ENCODE data around the gene FCN2. TPM values are rescaled to one million over a fixed set of nuclear protein-coding genes. Genes with fewer than 3 reads are reported as not detected.

Gene FCN2
- total and polyA plus RNA-seq, 9 of the 15 experiments (the other 6 are each of a cell fraction or from before 2014, with no cell fraction given) = not detected

DNA sequence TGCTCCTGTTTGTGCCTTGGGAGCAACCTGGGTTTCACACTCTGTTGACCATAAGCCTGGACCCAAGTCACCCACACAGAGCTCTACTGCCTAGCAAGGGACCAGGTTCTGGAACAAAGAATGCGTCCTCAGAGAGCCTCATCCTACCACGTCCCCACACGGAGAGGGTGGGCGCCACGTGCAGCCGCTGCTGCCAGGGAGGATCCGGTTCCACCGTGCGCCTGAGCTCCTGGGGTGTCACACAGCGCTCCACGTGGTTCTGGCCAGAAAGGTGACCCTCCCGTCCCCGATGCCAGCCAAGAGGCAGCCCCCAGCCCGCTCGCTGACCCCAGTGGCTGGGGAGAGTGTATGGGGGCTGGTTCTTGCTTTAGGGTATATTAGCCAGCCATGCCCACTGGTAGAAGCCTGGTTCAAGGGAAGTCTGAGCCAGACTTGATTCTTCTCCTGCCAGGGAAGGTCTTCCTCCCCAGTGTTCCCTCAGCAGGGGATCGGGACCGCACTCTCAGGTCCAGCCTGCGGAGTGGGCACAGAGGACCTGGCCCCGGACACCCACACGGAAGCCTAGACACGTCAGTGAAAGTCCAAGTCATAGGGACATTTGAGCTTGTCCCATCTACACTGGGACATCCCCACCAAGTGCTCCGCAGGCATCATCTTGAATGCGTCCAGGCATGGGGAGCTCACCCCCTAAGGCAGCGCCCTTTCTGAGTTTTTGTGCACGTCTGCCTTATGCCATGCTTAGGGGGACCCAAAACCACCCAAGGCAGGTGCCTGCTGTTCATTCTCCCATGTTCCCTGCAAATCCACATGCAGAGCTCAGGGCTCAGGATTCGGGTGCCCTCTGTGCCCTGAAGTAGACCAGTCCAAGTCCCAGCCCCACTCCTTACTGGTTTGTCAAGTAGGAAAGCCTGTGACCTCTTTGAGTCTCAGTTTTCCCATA is 34.7 kb downstream of the FCN2 start:
- no peaks in the 10 kb centered on the region for H3K79me2 ChIP-seq (ENCODE audit: control insufficient read depth, insufficient read depth, low read length)
- no peak for FAIRE-seq
- no peak for DNase-seq (ENCODE audit: extremely low read depth in 1 of 4, low spot score in 3 of 4)
- ChIA-PET CTCF (ENCODE audit: low intra/inter-chr PET ratio) (no interaction called here), POLR2A (no interaction called here)
- no peaks in the 10 kb centered on the region for H3K9me3 ChIP-seq (replicated peaks; ENCODE audit: control insufficient read depth, insufficient read depth, low read depth, low read length)
- TF ChIP-seq CBX8 (IDR thresholded peaks at IDR 0.05; ENCODE audit: borderline replicate concordance, extremely low read depth, low read depth, low read length, poor library complexity, severe bottlenecking) = no peak
- TF ChIP-seq ZNF324 (CRISPR knock-in tag; IDR thresholded peaks at IDR 0.05) = no peak
- TF ChIP-seq, protein P1, sequence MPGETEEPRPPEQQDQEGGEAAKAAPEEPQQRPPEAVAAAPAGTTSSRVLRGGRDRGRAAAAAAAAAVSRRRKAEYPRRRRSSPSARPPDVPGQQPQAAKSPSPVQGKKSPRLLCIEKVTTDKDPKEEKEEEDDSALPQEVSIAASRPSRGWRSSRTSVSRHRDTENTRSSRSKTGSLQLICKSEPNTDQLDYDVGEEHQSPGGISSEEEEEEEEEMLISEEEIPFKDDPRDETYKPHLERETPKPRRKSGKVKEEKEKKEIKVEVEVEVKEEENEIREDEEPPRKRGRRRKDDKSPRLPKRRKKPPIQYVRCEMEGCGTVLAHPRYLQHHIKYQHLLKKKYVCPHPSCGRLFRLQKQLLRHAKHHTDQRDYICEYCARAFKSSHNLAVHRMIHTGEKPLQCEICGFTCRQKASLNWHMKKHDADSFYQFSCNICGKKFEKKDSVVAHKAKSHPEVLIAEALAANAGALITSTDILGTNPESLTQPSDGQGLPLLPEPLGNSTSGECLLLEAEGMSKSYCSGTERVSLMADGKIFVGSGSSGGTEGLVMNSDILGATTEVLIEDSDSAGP (CRISPR knock-in tag; IDR thresholded peaks at IDR 0.05) = no peak
- no peak for TF ChIP-seq MXI1 (IDR thresholded peaks at IDR 0.05; ENCODE audit: low read depth, low read length)
- TF ChIP-seq ARID2 (IDR thresholded peaks at IDR 0.05) = no peak
- no peak for TF ChIP-seq ZNF561 (CRISPR knock-in tag; conservative IDR thresholded peaks at IDR 0.05)
- no peak for TF ChIP-seq ZNF274 (IDR thresholded peaks at IDR 0.05; ENCODE audit: borderline replicate concordance, low read depth, low read length)
- TF ChIP-seq, protein P2, sequence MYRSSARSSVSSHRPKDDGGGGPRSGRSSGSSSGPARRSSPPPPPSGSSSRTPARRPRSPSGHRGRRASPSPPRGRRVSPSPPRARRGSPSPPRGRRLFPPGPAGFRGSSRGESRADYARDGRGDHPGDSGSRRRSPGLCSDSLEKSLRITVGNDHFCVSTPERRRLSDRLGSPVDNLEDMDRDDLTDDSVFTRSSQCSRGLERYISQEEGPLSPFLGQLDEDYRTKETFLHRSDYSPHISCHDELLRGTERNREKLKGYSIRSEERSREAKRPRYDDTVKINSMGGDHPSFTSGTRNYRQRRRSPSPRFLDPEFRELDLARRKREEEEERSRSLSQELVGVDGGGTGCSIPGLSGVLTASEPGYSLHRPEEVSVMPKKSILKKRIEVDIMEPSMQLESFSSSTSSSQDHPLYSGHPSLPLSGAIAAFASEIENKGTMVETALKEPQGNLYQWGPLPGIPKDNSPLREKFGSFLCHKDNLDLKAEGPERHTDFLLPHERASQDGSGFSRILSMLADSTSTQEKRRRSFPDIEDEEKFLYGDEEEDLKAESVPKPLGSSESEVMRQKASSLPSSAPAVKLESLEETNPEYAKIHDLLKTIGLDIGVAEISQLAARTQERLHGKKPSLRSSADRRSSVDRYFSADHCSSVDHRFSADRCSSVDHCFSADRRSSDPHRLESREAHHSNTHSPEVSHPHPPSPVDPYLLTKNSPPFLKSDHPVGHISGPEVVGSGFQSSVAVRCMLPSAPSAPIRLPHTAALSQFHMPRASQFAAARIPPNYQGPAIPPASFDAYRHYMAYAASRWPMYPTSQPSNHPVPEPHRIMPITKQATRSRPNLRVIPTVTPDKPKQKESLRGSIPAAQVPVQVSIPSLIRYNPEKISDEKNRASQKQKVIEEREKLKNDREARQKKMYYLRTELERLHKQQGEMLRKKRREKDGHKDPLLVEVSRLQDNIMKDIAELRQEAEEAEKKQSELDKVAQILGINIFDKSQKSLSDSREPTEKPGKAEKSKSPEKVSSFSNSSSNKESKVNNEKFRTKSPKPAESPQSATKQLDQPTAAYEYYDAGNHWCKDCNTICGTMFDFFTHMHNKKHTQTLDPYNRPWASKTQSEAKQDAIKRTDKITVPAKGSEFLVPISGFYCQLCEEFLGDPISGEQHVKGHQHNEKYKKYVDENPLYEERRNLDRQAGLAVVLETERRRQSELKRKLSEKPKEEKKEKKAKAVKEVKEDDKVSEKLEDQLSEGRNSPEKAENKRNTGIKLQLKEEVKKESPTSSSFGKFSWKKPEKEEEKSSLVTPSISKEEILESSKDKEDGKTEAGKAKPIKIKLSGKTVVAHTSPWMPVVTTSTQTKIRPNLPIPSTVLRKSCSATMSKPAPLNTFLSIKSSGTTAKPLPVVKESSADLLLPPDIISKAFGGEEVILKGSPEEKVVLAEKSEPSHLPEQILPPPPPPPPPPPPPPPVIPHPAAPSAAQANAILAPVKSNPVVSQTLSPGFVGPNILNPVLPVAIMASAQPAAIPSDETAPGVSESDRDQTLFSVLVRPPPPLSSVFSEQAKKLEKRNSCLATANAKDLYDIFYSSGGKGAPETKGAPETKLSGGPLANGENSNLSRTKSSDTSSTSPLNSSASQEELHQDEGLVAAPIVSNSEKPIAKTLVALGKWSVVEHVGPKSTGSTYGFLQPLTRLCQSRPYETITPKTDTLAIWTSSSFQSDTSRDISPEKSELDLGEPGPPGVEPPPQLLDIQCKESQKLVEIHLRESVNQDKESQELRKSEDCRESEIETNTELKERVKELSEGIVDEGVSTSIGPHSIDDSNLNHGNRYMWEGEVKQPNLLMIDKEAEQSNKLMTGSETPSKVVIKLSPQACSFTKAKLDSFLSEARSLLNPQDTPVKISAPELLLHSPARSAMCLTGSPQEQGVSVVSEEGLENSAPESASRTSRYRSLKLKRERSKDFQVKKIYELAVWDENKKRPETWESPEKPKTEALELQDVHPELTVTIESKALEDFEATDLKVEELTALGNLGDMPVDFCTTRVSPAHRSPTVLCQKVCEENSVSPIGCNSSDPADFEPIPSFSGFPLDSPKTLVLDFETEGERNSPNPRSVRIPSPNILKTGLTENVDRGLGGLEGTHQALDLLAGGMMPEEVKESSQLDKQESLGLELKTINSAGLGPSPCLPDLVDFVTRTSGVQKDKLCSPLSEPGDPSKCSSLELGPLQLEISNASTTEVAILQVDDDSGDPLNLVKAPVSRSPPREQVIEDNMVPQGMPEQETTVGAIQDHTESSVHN (IDR thresholded peaks at IDR 0.05; ENCODE audit: borderline replicate concordance in 1 of 2, low read depth in 1 of 2) = no peak
- TF ChIP-seq SNRNP70 (optimal IDR thresholded peaks at IDR 0.05; ENCODE audit: low read depth, low read length) = no peak
- TF ChIP-seq SOX6 (IDR thresholded peaks at IDR 0.05) = no peak
- no peak for TF ChIP-seq RUNX1 (IDR thresholded peaks at IDR 0.05; ENCODE audit: low read depth)
- no peaks in the 10 kb centered on the region; the same call in none of the 2 replicates for H4K20me1 ChIP-seq (replicated peaks; ENCODE audit: control insufficient read depth, insufficient read depth, low read length)
- no peak overlapping the region for H2AFZ ChIP-seq (ENCODE audit: low read depth, low read length)
- no peak overlapping the region for H3K4me2 ChIP-seq (ENCODE audit: insufficient read depth, low read length)
- H3K4me1 ChIP-seq (replicated peaks in 1 of 2; ENCODE audit: control insufficient read depth in 2 of 2, insufficient read depth in 2 of 2, low read length in 2 of 2) = no peaks in the 10 kb centered on the region
- in situ Hi-C loops (cut with MboI) (no loop called here), intact Hi-C loops (cut with micrococcal nuclease) (no loop called here)
- no peaks in the 10 kb centered on the region for H3K36me3 ChIP-seq (ENCODE audit: control insufficient read depth, insufficient read depth, low read length)
- WGBS (ENCODE audit: insufficient coverage, low coverage, missing lambda C conversion rate) = 0% methylated on average over 26 of the region's 26 CpGs
- H3K9me1 ChIP-seq (ENCODE audit: control insufficient read depth, insufficient read depth, low read length) = no peaks in the 10 kb centered on the region
- H3K9ac ChIP-seq (ENCODE audit: insufficient read depth in 1 of 2, low read depth in 2 of 2, low read length in 2 of 2) = no peak overlapping the region; a peak in 1 of 4 replicates
- no peak overlapping the region for H3K4me3 ChIP-seq
- BruUV-seq (replicated peaks) = no TSS peak
- ATAC-seq = no peak
- no peak overlapping the region for H3K27ac ChIP-seq (ENCODE audit: extremely low read depth, low read depth, low read length)
- peaks cover 4 to 42% of the 10 kb centered on the region in 2 experiments; a peak in 4 of 5 replicates for H3K27me3 ChIP-seq (ENCODE audit: control insufficient read depth in 2 of 2, insufficient read depth in 2 of 2, low read length in 2 of 2)

Measured in K562 (cell line).